Activated CD8-positive, alpha-beta T cell treated with anti-CD3 and anti-CD28 coated beads for 36 hours (primary cell): ENCODE data around the gene ZDHHC18. TPM values are rescaled to one million over a fixed set of nuclear protein-coding genes. Genes with fewer than 3 reads are reported as not detected.
"Not testable (repeated sequence)": the region's sequence is repeated elsewhere in the genome, so short reads cannot be mapped to it uniquely, and the experiment has no call there.

Experiments
- ATAC-seq: fragments of 200-7000 bp; cut with Tn5 transposase; one replicate; pipeline ENCODE4 v1.10.0; 2021; ENCODE audit warnings: mild to moderate bottlenecking, moderate library complexity
- CTCF ChIA-PET: fragments of 350-600 bp; sonication (Branson Sonifier 250); formaldehyde crosslinking; loops from one replicate; lab custom pipeline; 2021; ENCODE audit warnings: antibody characterized with exemption; lab: Charles Lee
- POLR2A ChIA-PET: fragments of 350-600 bp; sonication (Branson Sonifier 250); formaldehyde crosslinking; loops from one replicate; lab custom pipeline; 2021; ENCODE audit warnings: antibody characterized with exemption; lab: Charles Lee
- DNase-seq: peaks from one replicate; pipeline ENCODE4 v3.0.0-alpha.2; 2020
- H3K27ac Mint-ChIP-seq: one replicate; pipeline ENCODE4 v1.8.0; 2021; ENCODE audit warnings: mild to moderate bottlenecking, mixed read lengths
- H3K27me3 Mint-ChIP-seq: one replicate; pipeline ENCODE4 v1.8.0; 2021; ENCODE audit warnings: mixed read lengths
- H3K36me3 Mint-ChIP-seq: one replicate; pipeline ENCODE4 v1.8.0; 2021; ENCODE audit warnings: low read depth, mixed read lengths
- H3K4me1 Mint-ChIP-seq: one replicate; pipeline ENCODE4 v1.8.0; 2021; ENCODE audit warnings: low read depth, mixed read lengths
- H3K4me3 Mint-ChIP-seq: one replicate; pipeline ENCODE4 v1.8.0; 2021; ENCODE audit warnings: mild to moderate bottlenecking, moderate library complexity, mixed read lengths
- H3K9me3 Mint-ChIP-seq: one replicate; pipeline ENCODE4 v1.8.0; 2021; ENCODE audit warnings: mixed read lengths
- CTCF ChIP-seq: fragments of 200-600 bp; IDR thresholded peaks from one replicate; pipeline ENCODE4 v1.8.0; 2022; ENCODE audit warnings: antibody characterized with exemption, mild to moderate bottlenecking
- intact Hi-C: fragments of 100-400 bp; cut with micrococcal nuclease; formaldehyde crosslinking; loops from one replicate; pipeline ENCODE4 v1.10.0; 2022
- total RNA-seq, 2 experiments: library from RNA; stranded (reverse); gene quantifications; one replicate each; pipeline ENCODE4 v1.2.3, GENCODE V29; 2021

The ZDHHC18 gene
- total RNA-seq, 2 experiments from 2014 or later: 55.0 to 61.3 TPM

- DNase-seq (peak; percentile 95), ATAC-seq (peak; percentile 94)
- Mint-ChIP-seq H3K36me3 (no peaks in the 10 kb centered on the region), H3K27me3 (no peaks in the 10 kb centered on the region), H3K4me3 (peak overlapping the region; percentile 89), H3K9me3 (no peaks in the 10 kb centered on the region), H3K27ac (peak overlapping the region; percentile 87), H3K4me1 (peaks cover 20% of the 10 kb centered on the region)
- CTCF ChIA-PET: interaction anchor here (0.7 to 2.5 kb wide), 15 partner anchors 9 to 265 kb away, joined by 3 to 19 read pairs (median 4); partner anchors contain the start of gene GPN2
- no peak for TF ChIP-seq CTCF
- POLR2A ChIA-PET: interaction anchor here (0.6 to 3.9 kb wide), 28 partner anchors 9 to 364 kb away, joined by 3 to 37 read pairs (median 5); partner anchors contain the start of genes GPATCH3, GPN2, NUDC and PIGV
- intact Hi-C loops: no loop called here
These were observed 38.4 kb downstream of the ZDHHC18 start for GRCh38 chr1:26864610-26865480.

GRCh38 chr1:26873097-26873496 lies 46.6 kb downstream of the ZDHHC18 start:
- not testable (repeated sequence) for H3K4me3 Mint-ChIP-seq, H3K27me3 Mint-ChIP-seq, H3K36me3 Mint-ChIP-seq, DNase-seq, ATAC-seq, H3K4me1 Mint-ChIP-seq, H3K9me3 Mint-ChIP-seq, H3K27ac Mint-ChIP-seq
- CTCF ChIA-PET: interaction anchor here (0.7 to 1.4 kb wide), 3 partner anchors 17 to 275 kb away, joined by 3 to 4 read pairs (median 4); partner anchors contain the start of gene GPN2
- intact Hi-C loops: loop anchor here (10.0 kb wide), 1 partner anchor 58 kb away; no protein-coding TSS in a partner anchor
- POLR2A ChIA-PET: interaction anchor here (0.7 kb wide), 1 partner anchor 43 kb away, joined by 4 read pairs; no protein-coding TSS in a partner anchor

- H3K36me3 Mint-ChIP-seq: peaks cover 16% of the 10 kb centered on the region
- CTCF ChIA-PET: no interaction called here
- H3K27ac Mint-ChIP-seq: no peak overlapping the region
- DNase-seq (no peak), ATAC-seq (no peak)
- no peak overlapping the region for H3K4me3 Mint-ChIP-seq
- H3K9me3 Mint-ChIP-seq: no peaks in the 10 kb centered on the region
- no peak for TF ChIP-seq CTCF
- POLR2A ChIA-PET: interaction anchor here (1.4 kb wide), 1 partner anchor 9 kb away, joined by 9 read pairs; no protein-coding TSS in a partner anchor
- intact Hi-C loops: loop anchor here (5.0 to 10.0 kb wide), 2 partner anchors 60 to 273 kb away; no protein-coding TSS in a partner anchor
- H3K27me3 Mint-ChIP-seq: no peaks in the 10 kb centered on the region
- H3K4me1 Mint-ChIP-seq: peaks cover 2% of the 10 kb centered on the region
These were observed 48.4 kb downstream of the ZDHHC18 start for GRCh38 chr1:26874896-26875295.

GRCh38 chr1:26877326-26877725 lies 50.8 kb downstream of the ZDHHC18 start:
- no peak for TF ChIP-seq CTCF
- intact Hi-C loops: loop anchor here (5.0 to 10.0 kb wide), 2 partner anchors 63 to 275 kb away; no protein-coding TSS in a partner anchor
- CTCF ChIA-PET: interaction anchor here (0.7 to 2.7 kb wide), 7 partner anchors 9 to 275 kb away, joined by 3 to 19 read pairs (median 5); no protein-coding TSS in a partner anchor
- Mint-ChIP-seq H3K36me3 (peaks cover 22% of the 10 kb centered on the region), H3K4me1 (peaks cover 2% of the 10 kb centered on the region), H3K27me3 (no peaks in the 10 kb centered on the region), H3K27ac (no peak overlapping the region), H3K9me3 (no peaks in the 10 kb centered on the region), H3K4me3 (no peak overlapping the region)
- ATAC-seq (no peak), DNase-seq (no peak)
- POLR2A ChIA-PET: interaction anchor here (0.9 to 2.2 kb wide), 2 partner anchors 23 to 49 kb away, joined by 3 to 5 read pairs; partner anchors contain the start of gene GPATCH3

- no peak for DNase-seq
- H3K27ac Mint-ChIP-seq: no peak overlapping the region
- peaks cover 2% of the 10 kb centered on the region for H3K4me1 Mint-ChIP-seq
- intact Hi-C loops: loop anchor here (5.0 to 10.0 kb wide), 2 partner anchors 65 to 277 kb away; no protein-coding TSS in a partner anchor
- H3K36me3 Mint-ChIP-seq: peaks cover 42% of the 10 kb centered on the region
- ChIA-PET POLR2A (interaction anchor here (1.6 kb wide), 1 partner anchor 10 kb away, joined by 4 read pairs; the partner anchor contains the start of gene GPN2), CTCF (interaction anchor here (1.6 to 2.1 kb wide), 4 partner anchors 14 to 341 kb away, joined by 4 to 11 read pairs (median 6); no protein-coding TSS in a partner anchor)
- no peak overlapping the region for H3K4me3 Mint-ChIP-seq
- H3K9me3 Mint-ChIP-seq: no peaks in the 10 kb centered on the region
- no peaks in the 10 kb centered on the region for H3K27me3 Mint-ChIP-seq
- ATAC-seq: no peak
- TF ChIP-seq CTCF: no peak
These were observed 53.3 kb downstream of the ZDHHC18 start for GRCh38 chr1:26879793-26880192.

- H3K27ac Mint-ChIP-seq, H3K4me3 Mint-ChIP-seq, H3K27me3 Mint-ChIP-seq, ATAC-seq, H3K4me1 Mint-ChIP-seq, intact Hi-C loops, H3K9me3 Mint-ChIP-seq, DNase-seq: not testable (repeated sequence)
- POLR2A ChIA-PET: interaction anchor here (0.8 to 1.5 kb wide), 3 partner anchors 9 to 43 kb away, joined by 3 to 6 read pairs (median 3); partner anchors contain the start of gene GPN2
- CTCF ChIA-PET: interaction anchor here (0.8 to 3.2 kb wide), 10 partner anchors 9 to 279 kb away, joined by 3 to 17 read pairs (median 3); partner anchors contain the start of genes GPN2 and SFN
- peaks cover 50% of the 10 kb centered on the region for H3K36me3 Mint-ChIP-seq
These were observed 55.1 kb downstream of the ZDHHC18 start for GRCh38 chr1:26881611-26882010.
